ENCODE measurements around the gene TMEM39B.
"Not testable (repeated sequence)": the region's sequence is repeated elsewhere in the genome, so short reads cannot be mapped to it uniquely, and the experiment has no call there.

The TMEM39B gene

GRCh38 chr1:32072622-32073298 is at the start of gene TMEM39B:
Gene TMEM39B, plus strand, starts transcription at chr1:32072939. Its CDS starts 109 bp downstream, at chr1:32073048.
- DNase-seq, result peak; percentile 96

DNA sequence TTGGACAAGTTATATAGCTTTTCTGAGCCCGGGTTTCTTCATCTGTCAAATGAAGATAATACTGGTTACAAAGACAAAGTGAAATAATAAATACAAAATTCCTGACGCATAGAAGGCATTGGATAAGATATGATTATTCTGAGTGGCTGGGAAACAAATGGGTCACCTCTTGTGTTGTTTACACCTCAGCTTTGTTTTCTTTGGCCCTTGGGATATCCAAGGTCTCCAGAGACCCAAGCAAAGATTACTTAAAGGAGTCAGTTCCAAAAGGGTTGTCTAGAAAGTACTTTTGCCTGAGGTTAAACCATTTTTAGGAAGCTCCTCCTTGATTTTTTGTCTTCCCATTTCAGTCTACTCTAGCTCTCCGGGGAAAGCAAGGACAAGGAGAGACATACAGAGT is 49.4 kb upstream of the TMEM39B start:
- DNase-seq, result no peak

- no peak for DNase-seq
These were observed 47.2 kb upstream of the TMEM39B start for GRCh38 chr1:32025515-32025914.

DNA sequence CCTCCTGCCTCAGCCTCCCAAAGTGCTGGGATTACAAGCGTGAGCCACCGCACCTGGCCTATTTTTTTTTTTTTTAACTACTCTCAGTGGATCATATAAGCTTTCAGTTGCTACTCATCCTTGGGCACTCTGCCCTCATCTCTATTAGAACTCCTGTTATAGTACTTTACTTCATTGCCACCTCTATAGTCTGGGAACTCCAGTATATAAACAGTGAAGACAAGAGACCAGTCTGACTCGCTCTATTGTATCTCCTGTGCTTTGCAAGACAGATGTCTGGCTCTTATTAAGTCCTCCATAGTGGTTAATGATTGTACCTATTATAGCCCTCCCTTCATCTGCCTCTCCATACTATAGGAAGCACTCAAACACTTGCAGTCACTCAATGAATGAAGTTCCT is 44.0 kb upstream of the TMEM39B start:
- peak; percentile 3 for DNase-seq

DNA sequence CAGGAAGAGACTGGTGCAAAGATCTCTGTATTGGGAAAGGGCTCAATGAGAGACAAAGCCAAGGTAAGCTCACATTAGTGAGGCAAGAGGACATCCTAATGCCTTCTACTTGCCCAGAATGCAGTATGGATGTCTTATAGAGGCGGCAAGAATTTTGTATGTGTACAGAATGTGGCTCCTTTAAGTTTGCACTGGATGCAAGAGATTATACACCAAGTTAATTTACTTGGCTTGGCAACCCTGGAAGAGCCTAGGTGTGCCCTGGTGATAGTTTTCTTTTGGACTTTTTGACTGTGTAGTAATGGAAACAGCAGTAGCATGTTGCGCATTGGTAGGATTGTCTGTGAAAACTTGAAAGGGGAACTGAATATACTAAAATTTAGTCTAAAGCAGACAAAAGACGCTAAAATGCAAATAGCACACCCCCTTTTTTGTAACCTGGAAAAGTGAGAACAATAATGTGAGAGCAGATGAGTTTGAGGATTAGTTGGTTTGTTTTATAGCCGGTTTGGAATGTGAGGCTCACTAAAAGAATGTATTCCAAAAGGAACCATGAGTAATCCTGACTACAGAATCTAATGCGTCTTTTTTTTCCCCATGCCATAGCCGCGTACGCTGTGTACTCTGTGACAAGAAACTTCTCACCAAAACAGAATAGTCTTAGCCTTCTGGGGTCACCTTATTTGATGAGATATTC is 41.0 kb upstream of the TMEM39B start:
- DNase-seq, result no peak

DNA sequence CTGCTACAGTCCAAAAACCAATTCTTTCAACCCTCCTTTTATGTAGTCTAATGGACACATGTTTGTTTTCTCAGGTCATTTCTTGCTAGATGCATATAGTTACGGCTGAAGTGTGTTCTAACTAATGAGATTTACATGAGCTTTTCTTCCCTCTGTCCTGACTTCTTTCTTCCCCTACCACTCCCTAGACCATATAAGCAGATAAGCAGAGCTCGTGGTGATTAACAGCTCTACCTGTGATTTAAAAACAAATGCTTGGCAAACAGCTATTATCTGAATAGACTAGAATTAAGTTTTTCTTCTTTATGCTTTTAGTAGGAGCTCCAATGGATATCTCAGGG is 40.5 kb upstream of the TMEM39B start:
- DNase-seq, result no peak

DNA sequence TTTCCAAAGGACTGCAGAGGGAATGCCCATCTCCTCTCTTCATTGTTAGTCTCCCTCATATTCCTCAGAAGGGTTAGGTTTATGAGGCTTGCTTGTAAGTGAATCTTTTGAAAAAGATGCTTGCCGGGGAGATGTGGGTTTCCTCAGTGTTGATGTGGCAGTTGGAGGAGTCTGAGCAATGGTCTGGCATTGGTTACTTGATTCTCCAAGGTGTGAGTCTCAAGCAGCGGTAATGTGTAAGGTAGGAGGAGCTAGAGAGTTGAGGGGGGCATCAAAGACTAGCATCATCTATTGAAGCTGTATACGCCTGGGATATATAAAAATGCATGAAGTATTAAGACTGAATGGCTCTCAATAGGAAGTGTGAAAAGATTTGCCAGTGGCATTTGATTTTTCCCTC is 37.6 kb upstream of the TMEM39B start:
- no peak for DNase-seq

GRCh38 chr1:32040711-32041110 is 32.0 kb upstream of the TMEM39B start:
- DNase-seq, result no peak

GRCh38 chr1:32042330-32042729 is 30.4 kb upstream of the TMEM39B start:
- no peak for DNase-seq

- DNase-seq, result no peak
These were observed 28.5 kb upstream of the TMEM39B start for GRCh38 chr1:32044234-32044633.

GRCh38 chr1:32045772-32046171 is 27.0 kb upstream of the TMEM39B start:
- DNase-seq, result no peak

DNA sequence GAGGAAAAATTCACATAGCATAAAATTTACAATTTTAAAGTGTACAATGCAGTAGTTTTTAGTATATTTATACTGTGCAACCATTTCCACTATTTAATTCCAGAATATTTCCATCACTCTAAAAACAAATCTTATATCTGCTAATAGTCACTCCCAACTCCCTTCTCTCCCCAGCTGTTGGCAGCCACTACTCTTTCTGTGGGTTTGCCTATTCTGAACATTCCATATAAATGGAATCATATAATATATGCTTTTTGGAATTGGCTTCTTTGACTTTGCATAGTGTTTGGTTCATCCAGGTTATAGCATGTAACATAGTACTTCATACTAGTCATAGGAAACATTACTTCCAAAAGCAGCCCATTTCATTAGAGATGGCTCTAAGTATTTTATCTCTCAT is 25.0 kb upstream of the TMEM39B start:
- no peak for DNase-seq

GRCh38 chr1:32048440-32048839 is 24.3 kb upstream of the TMEM39B start:
- no peak for DNase-seq

DNA sequence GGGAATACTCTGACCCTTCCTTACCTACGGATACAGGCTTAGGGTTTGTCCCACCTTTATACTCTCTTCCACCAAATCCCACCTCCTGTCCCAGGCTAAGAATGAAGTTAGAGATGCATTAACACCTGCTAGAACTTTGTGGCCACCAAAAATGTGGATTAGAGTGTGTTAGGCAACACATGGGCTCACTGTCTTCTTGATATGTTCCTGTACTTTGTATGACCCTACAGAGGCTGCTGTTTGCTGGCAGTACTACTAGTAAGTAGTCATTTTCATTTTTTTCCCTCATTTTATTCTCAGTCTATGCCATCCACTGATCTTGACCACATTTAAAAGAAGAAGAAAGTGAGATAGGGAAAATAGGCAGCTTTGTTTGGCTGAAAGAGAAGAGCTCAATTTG is 21.0 kb upstream of the TMEM39B start:
- DNase-seq, result no peak

- DNase-seq, result no peak
These were observed 19.9 kb upstream of the TMEM39B start for GRCh38 chr1:32052887-32053286.

- DNase-seq, result no peak
These were observed 17.3 kb upstream of the TMEM39B start for GRCh38 chr1:32055416-32055815.

DNA sequence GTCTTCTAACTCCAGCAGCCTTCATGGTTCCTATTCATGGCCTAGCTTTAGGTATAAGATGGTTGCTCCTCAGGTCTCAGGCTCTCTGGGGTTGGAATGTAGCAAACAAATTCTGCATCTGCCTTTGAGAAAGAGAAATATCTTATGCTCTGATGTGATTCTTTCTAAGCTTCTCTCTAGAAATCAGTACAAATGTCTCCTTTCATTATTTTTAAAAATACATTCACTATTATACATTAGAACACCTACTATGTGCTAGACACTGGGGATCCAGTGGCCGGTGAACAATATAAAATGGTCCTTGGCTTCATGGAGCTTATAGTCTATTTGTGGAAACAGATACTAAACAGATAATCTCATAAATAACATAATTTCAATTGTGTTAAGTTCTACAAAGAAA is 16.1 kb upstream of the TMEM39B start:
- DNase-seq, result no peak

DNA sequence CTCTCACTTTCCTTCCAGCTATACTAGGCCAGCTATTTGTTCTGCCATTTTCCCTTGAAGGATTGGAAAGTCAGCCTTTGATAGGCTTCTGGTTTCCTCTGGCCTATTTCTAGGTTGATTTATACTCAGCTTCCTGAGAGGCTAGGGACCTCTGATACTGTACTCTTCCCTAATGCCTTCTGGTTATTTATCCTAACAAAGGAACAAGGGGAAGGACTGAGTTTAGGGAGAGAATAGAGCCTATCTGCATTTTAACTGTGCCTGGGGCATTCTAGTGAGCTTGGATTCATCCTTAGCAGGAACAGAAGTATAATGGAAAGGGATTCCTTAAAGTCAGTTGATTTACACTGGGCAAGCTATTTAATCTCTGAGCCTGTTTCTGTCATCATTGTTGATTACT is 11.8 kb upstream of the TMEM39B start:
- peak; percentile 39 for DNase-seq

GRCh38 chr1:32062867-32063230 is 9.9 kb upstream of the TMEM39B start:
- DNase-seq, result no peak

- DNase-seq, result peak; percentile 76
These were observed 9.5 kb upstream of the TMEM39B start for GRCh38 chr1:32063261-32063681.

DNA sequence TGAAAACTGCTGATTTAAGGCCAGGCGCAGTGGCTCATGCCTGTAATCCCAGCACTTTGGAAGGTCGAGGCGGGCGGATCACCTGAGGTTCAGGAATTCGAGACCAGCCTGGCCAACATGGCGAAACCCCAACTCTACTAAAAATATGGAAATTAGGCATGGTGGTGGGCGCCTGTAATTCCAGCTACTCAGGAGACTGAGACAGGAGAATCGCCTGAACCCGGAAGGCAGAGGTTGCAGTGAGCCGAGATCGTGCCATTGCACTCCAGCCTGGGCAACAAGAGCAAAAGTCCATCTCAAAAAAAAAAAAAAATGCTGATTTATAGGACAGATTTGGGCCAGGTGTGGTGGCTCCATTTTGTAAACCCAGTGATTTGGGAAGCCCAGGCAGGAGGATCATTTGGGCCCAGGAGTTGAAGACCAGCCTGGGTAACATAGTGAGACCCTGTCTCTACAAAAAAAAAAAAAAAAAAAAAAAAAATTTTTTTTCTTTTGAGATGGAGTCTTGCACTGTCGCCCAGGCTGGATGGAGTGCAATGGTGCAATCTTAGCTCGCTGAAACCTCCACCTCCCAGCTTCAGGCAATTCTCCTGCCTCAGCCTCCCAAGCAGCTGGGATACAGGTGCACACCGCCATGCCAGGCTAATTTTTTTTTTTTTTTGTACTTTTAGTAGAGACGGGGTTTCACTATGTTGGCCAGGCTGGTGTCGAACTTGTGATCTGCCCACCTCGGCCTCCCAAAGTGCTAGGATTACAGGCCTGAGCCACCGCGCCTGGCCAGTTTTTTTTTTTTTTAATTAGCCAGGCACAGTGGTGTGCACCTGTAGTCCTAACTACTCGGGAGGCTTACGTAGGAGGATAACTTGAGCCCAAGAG is 6.9 kb upstream of the TMEM39B start:
- not testable (repeated sequence) for DNase-seq

GRCh38 chr1:32066489-32066873 is 6.3 kb upstream of the TMEM39B start:
- DNase-seq, result peak; percentile 10

DNA sequence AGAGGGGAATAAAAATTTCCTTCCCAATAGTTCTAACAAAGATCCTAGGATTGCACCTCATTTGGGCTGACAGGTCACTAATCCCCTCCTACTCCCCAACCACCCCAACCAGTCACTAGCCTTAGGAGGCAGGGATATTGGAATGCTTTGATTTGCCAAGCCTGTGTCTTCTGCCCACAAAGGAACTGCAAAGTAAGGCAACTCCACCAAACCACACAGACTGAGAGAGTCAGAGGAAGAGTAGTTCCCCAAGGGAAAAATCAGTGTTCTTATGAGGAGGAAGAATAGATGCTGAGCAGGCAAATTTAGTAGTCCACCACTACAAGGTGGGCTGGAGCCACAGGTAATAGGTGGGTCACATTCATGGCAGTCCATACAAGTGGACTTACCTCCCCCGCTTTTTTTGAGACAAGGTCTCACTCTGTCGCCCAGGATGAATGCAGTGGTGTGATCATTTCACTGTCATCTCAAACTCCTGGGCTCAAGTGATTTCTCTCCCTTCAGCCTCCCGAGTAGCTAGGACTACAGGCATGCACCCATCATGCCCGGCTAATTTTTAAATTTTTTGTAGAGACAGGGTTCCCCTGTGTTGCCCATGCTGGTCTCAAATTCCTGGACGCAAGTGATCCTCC is 3.7 kb upstream of the TMEM39B start:
- DNase-seq, result no peak
